Uterus (tissue), 4 donors: ENCODE measurements around the gene LRGUK. TPM values are rescaled to one million over a fixed set of nuclear protein-coding genes. Genes with fewer than 3 reads are reported as not detected.

ENCODE experiments used
- DNase-seq, 2 donors: peaks; one replicate each; pipeline ENCODE4 v3.0.0-alpha.2; 2019 to 2020
- H3K27ac ChIP-seq, 2 donors: fragments of 200-600 bp; sonication (generic); 1 replicate in 1 of 2; 2 replicates in 1 of 2; pipeline ENCODE4 v1.5.1; 2016 to 2018
- H3K27me3 ChIP-seq, 2 donors: fragments of 200-600 bp; sonication (generic); one replicate each; pipeline ENCODE4 v1.5.1; 2018 to 2019; ENCODE audit warnings: control low read depth in 1 of 2
- H3K36me3 ChIP-seq, 2 donors: fragments of 200-600 bp; sonication (generic); one replicate each; pipeline ENCODE4 v1.5.1; 2019; ENCODE audit warnings: control low read depth in 1 of 2
- H3K4me1 ChIP-seq, 2 donors: fragments of 200-600 bp; sonication (generic); one replicate each; pipeline ENCODE4 v1.5.1; 2018 to 2019; ENCODE audit warnings: control low read depth in 1 of 2
- H3K4me3 ChIP-seq, 2 donors: fragments of 200-600 bp; sonication (generic); 1 replicate in 1 of 2; 2 replicates in 1 of 2; pipeline ENCODE4 v1.5.1; 2018 to 2019; ENCODE audit warnings: mild to moderate bottlenecking in 1 of 2
- H3K9me3 ChIP-seq, 2 donors: fragments of 200-600 bp; sonication (generic); one replicate each; pipeline ENCODE4 v1.5.1; 2019; ENCODE audit warnings: control low read depth in 1 of 2
- POLR2A ChIP-seq, 2 donors: fragments of 450-650 bp; IDR thresholded peaks; one replicate each; pipeline ENCODE4 v1.6.1; 2016; ENCODE audit warnings: antibody characterized with exemption in 2 of 2, mild to moderate bottlenecking in 1 of 2, moderate library complexity in 1 of 2
- intact Hi-C: fragments of 100-400 bp; cut with DNase I; formaldehyde crosslinking; loops from one replicate; pipeline ENCODE4 v1.15.1; 2023; ENCODE audit warnings: low total_unique reads
- total RNA-seq, 4 donors: library from RNA; depleted of rRNA in 3 of 4; stranded (reverse); fragments of >200 nt in 3 of 4; gene quantifications; one replicate each; pipeline versions ENCODE4 v1.1.0 to v1.2.4, GENCODE V29; 2014 to 2023
- TF ChIP-seq, protein P1 (sequence below), 4 experiments: fragments of 200-600 bp in 2 of 4; fragments of 450-650 bp in 2 of 4; sonication (generic) in 2 of 4; IDR thresholded peaks; one replicate each; pipeline ENCODE4 v1.5.1; 2016 to 2019; ENCODE audit warnings: antibody characterized with exemption in 4 of 4, mild to moderate bottlenecking in 2 of 4, moderate library complexity in 1 of 4
- donor health status: DM: yes; HTN: yes; CAD: no.

Gene LRGUK
- total RNA-seq, 4 donors from 2014 or later = 0.91 to 3.8 (median 1.3) TPM; not detected in 1

DNA sequence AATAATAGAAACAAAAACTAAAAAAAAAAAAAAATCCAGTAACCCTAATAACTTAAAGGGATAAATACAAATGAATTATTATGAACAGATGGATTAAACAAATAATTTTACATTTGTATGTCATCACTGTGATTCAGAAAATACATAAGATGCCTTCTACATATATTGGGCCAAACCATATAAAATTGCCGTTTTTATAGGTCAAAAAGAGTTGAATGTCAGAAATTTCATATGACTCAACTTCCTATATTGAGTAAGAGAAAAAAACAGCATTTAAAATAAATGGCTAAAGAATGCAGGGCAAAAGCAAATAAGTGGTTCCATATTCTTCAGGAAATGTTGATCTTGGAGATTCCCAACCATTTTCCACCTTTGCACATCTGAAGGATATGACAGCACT is 180.2 kb downstream of the LRGUK start:
- Histone ChIP-seq H3K4me1 (no peaks in the 10 kb centered on the region), H3K9me3 (no peaks in the 10 kb centered on the region), H3K36me3 (no peaks in the 10 kb centered on the region), H3K27ac (no peak overlapping the region), H3K27me3 (no peaks in the 10 kb centered on the region), H3K4me3 (no peak overlapping the region)
- DNase-seq = no peak
- TF ChIP-seq, protein P1, sequence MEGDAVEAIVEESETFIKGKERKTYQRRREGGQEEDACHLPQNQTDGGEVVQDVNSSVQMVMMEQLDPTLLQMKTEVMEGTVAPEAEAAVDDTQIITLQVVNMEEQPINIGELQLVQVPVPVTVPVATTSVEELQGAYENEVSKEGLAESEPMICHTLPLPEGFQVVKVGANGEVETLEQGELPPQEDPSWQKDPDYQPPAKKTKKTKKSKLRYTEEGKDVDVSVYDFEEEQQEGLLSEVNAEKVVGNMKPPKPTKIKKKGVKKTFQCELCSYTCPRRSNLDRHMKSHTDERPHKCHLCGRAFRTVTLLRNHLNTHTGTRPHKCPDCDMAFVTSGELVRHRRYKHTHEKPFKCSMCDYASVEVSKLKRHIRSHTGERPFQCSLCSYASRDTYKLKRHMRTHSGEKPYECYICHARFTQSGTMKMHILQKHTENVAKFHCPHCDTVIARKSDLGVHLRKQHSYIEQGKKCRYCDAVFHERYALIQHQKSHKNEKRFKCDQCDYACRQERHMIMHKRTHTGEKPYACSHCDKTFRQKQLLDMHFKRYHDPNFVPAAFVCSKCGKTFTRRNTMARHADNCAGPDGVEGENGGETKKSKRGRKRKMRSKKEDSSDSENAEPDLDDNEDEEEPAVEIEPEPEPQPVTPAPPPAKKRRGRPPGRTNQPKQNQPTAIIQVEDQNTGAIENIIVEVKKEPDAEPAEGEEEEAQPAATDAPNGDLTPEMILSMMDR (IDR thresholded peaks at IDR 0.05) = no peak
- TF ChIP-seq POLR2A (IDR thresholded peaks at IDR 0.05) = no peak
- intact Hi-C loops = no loop called here

DNA sequence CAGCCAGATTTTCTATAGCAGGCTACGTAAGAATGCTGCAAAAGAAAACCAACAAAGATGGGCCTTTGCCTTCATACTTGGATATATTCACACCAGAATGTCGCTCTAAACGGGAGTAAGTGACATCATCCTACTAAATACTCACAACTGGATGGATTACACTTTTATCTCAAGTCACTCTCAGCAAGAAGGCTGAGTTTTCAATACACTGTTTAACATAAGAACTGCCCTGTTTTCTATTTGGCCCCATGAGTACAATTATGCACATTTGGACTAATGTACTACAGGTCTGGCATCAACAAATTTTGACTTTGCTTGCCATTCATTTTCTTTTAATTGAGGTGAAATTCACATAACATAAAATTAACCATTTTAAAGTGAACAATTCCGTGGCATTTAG is 181.4 kb downstream of the LRGUK start:
- Histone ChIP-seq H3K27ac (no peak overlapping the region), H3K27me3 (no peaks in the 10 kb centered on the region), H3K4me3 (no peak overlapping the region), H3K36me3 (no peaks in the 10 kb centered on the region), H3K4me1 (no peaks in the 10 kb centered on the region), H3K9me3 (no peaks in the 10 kb centered on the region)
- intact Hi-C loops = no loop called here
- no peak for TF ChIP-seq POLR2A (IDR thresholded peaks at IDR 0.05)
- TF ChIP-seq, protein P1 (IDR thresholded peaks at IDR 0.05) = no peak
- no peak for DNase-seq

DNA sequence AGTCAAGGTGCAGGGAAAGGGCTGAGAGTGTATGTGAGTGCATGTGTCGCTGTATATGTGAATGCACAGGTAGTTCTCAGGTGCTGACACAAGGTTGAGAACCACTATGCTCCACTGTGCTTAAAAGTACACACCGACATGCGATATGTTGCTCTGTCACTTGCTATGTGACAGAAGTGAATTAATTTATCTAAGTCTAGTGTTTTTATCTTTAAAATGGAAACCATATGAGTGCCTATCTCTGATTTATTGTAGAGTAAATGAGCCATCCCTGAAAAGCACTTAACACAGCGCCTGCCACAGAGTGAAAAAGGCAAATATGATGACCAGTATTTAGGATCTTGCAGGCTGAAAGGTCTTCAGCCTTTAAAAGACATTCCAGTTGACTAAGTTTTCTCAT is 184.7 kb downstream of the LRGUK start:
- no peaks in the 10 kb centered on the region for H3K9me3 ChIP-seq
- intact Hi-C loops = no loop called here
- TF ChIP-seq, protein P1 (IDR thresholded peaks at IDR 0.05) = no peak
- no peak for TF ChIP-seq POLR2A (IDR thresholded peaks at IDR 0.05)

DNA sequence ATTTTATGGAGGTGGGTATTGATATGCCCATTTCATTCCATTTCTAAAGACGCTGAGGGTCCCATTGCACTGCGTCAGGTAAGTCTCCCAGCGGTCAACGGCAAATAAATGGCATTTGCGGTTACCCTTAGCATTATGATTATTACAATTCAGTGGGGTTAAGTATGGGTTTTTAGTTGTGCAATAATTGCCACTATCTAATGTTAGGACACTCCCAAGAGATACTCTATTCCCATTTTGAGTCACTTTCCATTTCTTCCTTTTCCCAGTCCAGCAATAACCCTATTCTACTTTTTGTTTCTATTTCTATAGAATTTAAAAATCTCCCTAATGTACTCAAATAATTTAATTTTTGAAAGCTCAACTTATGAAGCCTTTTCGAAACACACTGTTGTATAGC is 185.6 kb downstream of the LRGUK start:
- Histone ChIP-seq H3K36me3 (no peaks in the 10 kb centered on the region), H3K27ac (no peak overlapping the region), H3K9me3 (no peaks in the 10 kb centered on the region), H3K27me3 (no peaks in the 10 kb centered on the region), H3K4me1 (no peaks in the 10 kb centered on the region), H3K4me3 (no peak overlapping the region)
- TF ChIP-seq POLR2A (IDR thresholded peaks at IDR 0.05) = no peak
- TF ChIP-seq, protein P1 (IDR thresholded peaks at IDR 0.05) = no peak
- no peak for DNase-seq
- intact Hi-C loops = no loop called here

More for the DNA sequence above, 184.7 kb downstream of the LRGUK start:
- Histone ChIP-seq H3K36me3 (no peaks in the 10 kb centered on the region), H3K4me1 (no peaks in the 10 kb centered on the region), H3K27ac (no peak overlapping the region), H3K4me3 (no peak overlapping the region), H3K27me3 (no peaks in the 10 kb centered on the region)
- DNase-seq = no peak

DNA sequence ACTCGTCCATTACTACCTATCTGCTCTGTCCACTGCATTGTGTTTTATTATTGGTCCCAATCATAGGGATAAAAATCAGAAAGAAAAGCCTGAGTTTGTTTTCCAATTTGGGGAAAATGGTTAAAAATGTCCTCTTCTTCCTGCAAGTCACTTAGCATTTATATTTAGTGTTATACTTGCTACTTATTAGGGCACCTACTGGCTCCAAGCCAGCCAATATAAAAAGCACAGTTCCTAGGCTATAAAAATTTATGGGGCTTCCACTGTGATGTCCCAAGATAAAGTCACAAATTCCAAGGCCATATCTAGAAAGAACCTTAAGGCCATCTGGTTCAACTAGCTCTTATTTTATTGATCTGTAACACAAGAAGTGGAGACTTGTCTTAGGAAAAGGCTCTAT is 186.4 kb downstream of the LRGUK start:
- H3K36me3 ChIP-seq = no peaks in the 10 kb centered on the region
- no peaks in the 10 kb centered on the region for H3K4me1 ChIP-seq
- no peaks in the 10 kb centered on the region for H3K27me3 ChIP-seq
- DNase-seq = no peak
- H3K27ac ChIP-seq = no peak overlapping the region
- no peak overlapping the region for H3K4me3 ChIP-seq
- intact Hi-C loops = no loop called here
- no peak for TF ChIP-seq POLR2A (IDR thresholded peaks at IDR 0.05)
- TF ChIP-seq, protein P1 (IDR thresholded peaks at IDR 0.05) = no peak
- no peaks in the 10 kb centered on the region for H3K9me3 ChIP-seq

Other genes starting within 250 kb of the LRGUK start
- gene SLC35B4, start 189.6 kb downstream of the LRGUK start, total RNA-seq = 10 to 100 TPM in 2 of 4 donors, 1 to 10 TPM in 2; 6.5 to 20.5 (median 14.6) TPM